Sigmoid colon (tissue), 4 donors: ENCODE data around the gene PYGB.

Experiments used
- EP300 ChIP-seq, 4 donors: sonication (generic); formaldehyde crosslinking; IDR thresholded peaks; one replicate each; pipeline ENCODE4 v1.6.1; 2017; ENCODE audit warnings: antibody characterized with exemption in 4 of 4
- POLR2A ChIP-seq, 2 donors: fragments of 450-650 bp; IDR thresholded peaks; one replicate each; pipeline ENCODE4 v1.6.1; 2016; ENCODE audit warnings: antibody characterized with exemption in 2 of 2, mild to moderate bottlenecking in 2 of 2, moderate library complexity in 2 of 2
- POLR2AphosphoS5 ChIP-seq, 4 donors: sonication (generic); formaldehyde crosslinking; IDR thresholded peaks; one replicate each; pipeline ENCODE4 v1.6.1; 2017; ENCODE audit warnings: antibody characterized with exemption in 4 of 4
- TF ChIP-seq, protein P1 (sequence below), 4 experiments: fragments of 450-650 bp in 3 of 4; fragments of 200-600 bp in 1 of 4; IDR thresholded peaks; one replicate each; pipeline ENCODE4 v1.5.1; 2016 to 2019; ENCODE audit warnings: antibody characterized with exemption in 4 of 4, mild to moderate bottlenecking in 3 of 4, moderate library complexity in 2 of 4

DNA sequence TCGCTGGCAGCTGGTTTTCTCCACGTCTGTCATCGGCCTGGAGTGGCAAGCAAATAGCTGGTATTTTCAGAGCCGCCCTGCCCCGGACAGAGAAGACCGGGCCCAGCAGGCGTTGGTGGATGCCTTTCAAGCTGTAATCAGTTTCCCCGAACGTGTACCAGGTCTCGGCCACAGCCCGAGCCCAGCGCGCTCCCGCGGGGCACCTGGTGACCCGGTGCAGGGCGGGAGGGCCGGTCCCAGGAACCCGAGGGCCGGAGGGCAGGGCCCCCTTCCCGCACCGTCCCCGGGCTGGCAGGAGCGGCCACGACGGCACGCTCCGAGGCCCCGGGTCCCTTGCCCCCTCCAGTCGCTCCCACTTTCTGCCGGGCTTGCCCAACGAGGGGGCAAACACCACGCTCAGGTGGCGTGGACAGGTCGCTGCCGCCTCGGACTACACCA is 348 bp upstream of the PYGB start:
- TF ChIP-seq POLR2A (IDR thresholded peaks at IDR 0.05), result no peak
- TF ChIP-seq, protein P1, sequence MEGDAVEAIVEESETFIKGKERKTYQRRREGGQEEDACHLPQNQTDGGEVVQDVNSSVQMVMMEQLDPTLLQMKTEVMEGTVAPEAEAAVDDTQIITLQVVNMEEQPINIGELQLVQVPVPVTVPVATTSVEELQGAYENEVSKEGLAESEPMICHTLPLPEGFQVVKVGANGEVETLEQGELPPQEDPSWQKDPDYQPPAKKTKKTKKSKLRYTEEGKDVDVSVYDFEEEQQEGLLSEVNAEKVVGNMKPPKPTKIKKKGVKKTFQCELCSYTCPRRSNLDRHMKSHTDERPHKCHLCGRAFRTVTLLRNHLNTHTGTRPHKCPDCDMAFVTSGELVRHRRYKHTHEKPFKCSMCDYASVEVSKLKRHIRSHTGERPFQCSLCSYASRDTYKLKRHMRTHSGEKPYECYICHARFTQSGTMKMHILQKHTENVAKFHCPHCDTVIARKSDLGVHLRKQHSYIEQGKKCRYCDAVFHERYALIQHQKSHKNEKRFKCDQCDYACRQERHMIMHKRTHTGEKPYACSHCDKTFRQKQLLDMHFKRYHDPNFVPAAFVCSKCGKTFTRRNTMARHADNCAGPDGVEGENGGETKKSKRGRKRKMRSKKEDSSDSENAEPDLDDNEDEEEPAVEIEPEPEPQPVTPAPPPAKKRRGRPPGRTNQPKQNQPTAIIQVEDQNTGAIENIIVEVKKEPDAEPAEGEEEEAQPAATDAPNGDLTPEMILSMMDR (IDR thresholded peaks at IDR 0.05), result no peak
- TF ChIP-seq EP300 (IDR thresholded peaks at IDR 0.05), result no peak
- TF ChIP-seq POLR2AphosphoS5 (IDR thresholded peaks at IDR 0.05), result no peak
